ENCODE results near the gene DDX51. TPM values are rescaled to one million over a fixed set of nuclear protein-coding genes. Genes with fewer than 3 reads are reported as not detected.

Gene DDX51
- total and polyA plus RNA-seq, 2 experiments from 2014 or later, result 12.4 to 18.3 TPM

DNA sequence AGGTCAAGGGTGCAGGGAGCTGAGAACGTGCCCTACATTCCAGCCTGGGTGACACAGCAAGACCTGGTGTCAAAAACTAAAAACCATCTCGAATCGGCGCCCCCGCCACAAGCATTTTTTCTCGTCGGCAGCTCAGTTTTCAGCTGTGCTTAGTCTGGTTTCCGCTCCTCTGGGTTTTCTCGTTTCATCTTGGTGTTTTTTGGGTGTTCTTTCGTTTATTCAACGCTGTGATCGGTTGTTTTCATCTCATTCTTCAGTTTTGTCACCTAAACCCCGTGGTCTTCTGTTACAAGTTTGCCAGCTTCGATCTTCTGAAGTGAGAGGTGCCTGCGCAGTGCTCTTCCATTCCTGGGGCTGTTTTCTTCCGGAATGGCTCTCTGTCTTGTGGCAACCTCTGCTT, 41.6 kb upstream of the DDX51 start:
- DNase-seq (ENCODE audit: low spot score) (no peak), ATAC-seq (no peak)
- Mint-ChIP-seq H3K4me1 (peaks cover 8% of the 10 kb centered on the region), H3K9me3 (peaks cover 12% of the 10 kb centered on the region; the same call in 2 of the 3 replicates), H3K27me3 (ENCODE audit: insufficient read depth, low read depth, poor library complexity) (peaks cover 59% of the 10 kb centered on the region), H3K36me3 (ENCODE audit: low read depth) (peaks cover 4% of the 10 kb centered on the region; the same call in 1 of the 3 replicates), H3K4me3 (peak overlapping the region; percentile 2; the same call in 1 of the 3 replicates), H3K27ac (no peak overlapping the region)
- H3K36me3 ChIP-seq (ENCODE audit: insufficient read depth), result no peaks in the 10 kb centered on the region
- H3K9me2 ChIP-seq (ENCODE audit: insufficient read depth), result no peaks in the 10 kb centered on the region
- no peak overlapping the region for H3K27ac ChIP-seq (ENCODE audit: low read depth)
- H3K79me2 ChIP-seq (replicated peaks; ENCODE audit: insufficient read depth), result no peaks in the 10 kb centered on the region
- peaks cover 46% of the 10 kb centered on the region for H3K27me3 ChIP-seq (ENCODE audit: insufficient read depth)
- 0 out of 2 replicates have a peak, but pooled peaks cover 2% of the 10 kb centered on the region for H3F3A ChIP-seq (replicated peaks; ENCODE audit: low read depth)
- H3K4me3 ChIP-seq, result no peak overlapping the region
- TF ChIP-seq ZNF114 (CRISPR knock-in tag; IDR thresholded peaks at IDR 0.05) (no peak), ZNF331 (CRISPR knock-in tag; IDR thresholded peaks at IDR 0.05; ENCODE audit: low read depth) (no peak), EZH2 (IDR thresholded peaks at IDR 0.05; ENCODE audit: low read depth, unreplicated experiment) (no peak)
- TF ChIP-seq, protein P1, sequence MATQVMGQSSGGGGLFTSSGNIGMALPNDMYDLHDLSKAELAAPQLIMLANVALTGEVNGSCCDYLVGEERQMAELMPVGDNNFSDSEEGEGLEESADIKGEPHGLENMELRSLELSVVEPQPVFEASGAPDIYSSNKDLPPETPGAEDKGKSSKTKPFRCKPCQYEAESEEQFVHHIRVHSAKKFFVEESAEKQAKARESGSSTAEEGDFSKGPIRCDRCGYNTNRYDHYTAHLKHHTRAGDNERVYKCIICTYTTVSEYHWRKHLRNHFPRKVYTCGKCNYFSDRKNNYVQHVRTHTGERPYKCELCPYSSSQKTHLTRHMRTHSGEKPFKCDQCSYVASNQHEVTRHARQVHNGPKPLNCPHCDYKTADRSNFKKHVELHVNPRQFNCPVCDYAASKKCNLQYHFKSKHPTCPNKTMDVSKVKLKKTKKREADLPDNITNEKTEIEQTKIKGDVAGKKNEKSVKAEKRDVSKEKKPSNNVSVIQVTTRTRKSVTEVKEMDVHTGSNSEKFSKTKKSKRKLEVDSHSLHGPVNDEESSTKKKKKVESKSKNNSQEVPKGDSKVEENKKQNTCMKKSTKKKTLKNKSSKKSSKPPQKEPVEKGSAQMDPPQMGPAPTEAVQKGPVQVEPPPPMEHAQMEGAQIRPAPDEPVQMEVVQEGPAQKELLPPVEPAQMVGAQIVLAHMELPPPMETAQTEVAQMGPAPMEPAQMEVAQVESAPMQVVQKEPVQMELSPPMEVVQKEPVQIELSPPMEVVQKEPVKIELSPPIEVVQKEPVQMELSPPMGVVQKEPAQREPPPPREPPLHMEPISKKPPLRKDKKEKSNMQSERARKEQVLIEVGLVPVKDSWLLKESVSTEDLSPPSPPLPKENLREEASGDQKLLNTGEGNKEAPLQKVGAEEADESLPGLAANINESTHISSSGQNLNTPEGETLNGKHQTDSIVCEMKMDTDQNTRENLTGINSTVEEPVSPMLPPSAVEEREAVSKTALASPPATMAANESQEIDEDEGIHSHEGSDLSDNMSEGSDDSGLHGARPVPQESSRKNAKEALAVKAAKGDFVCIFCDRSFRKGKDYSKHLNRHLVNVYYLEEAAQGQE (IDR thresholded peaks at IDR 0.05; ENCODE audit: unreplicated experiment), result no peak
- TF ChIP-seq, protein P2, sequence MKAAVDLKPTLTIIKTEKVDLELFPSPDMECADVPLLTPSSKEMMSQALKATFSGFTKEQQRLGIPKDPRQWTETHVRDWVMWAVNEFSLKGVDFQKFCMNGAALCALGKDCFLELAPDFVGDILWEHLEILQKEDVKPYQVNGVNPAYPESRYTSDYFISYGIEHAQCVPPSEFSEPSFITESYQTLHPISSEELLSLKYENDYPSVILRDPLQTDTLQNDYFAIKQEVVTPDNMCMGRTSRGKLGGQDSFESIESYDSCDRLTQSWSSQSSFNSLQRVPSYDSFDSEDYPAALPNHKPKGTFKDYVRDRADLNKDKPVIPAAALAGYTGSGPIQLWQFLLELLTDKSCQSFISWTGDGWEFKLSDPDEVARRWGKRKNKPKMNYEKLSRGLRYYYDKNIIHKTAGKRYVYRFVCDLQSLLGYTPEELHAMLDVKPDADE (IDR thresholded peaks at IDR 0.05), result no peak
- TF ChIP-seq, protein P3, sequence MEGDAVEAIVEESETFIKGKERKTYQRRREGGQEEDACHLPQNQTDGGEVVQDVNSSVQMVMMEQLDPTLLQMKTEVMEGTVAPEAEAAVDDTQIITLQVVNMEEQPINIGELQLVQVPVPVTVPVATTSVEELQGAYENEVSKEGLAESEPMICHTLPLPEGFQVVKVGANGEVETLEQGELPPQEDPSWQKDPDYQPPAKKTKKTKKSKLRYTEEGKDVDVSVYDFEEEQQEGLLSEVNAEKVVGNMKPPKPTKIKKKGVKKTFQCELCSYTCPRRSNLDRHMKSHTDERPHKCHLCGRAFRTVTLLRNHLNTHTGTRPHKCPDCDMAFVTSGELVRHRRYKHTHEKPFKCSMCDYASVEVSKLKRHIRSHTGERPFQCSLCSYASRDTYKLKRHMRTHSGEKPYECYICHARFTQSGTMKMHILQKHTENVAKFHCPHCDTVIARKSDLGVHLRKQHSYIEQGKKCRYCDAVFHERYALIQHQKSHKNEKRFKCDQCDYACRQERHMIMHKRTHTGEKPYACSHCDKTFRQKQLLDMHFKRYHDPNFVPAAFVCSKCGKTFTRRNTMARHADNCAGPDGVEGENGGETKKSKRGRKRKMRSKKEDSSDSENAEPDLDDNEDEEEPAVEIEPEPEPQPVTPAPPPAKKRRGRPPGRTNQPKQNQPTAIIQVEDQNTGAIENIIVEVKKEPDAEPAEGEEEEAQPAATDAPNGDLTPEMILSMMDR (conservative IDR thresholded peaks at IDR 0.05; ENCODE audit: low read depth in 2 of 2), result no peak
- no peak overlapping the region for H3K4me2 ChIP-seq
- H2AFZ ChIP-seq, result no peak overlapping the region
- H4K20me1 ChIP-seq (replicated peaks; ENCODE audit: insufficient read depth), result no peaks in the 10 kb centered on the region
- H3K4me1 ChIP-seq (ENCODE audit: insufficient read depth), result peaks cover 4% of the 10 kb centered on the region; the same call in 1 of the 2 replicates

DNA sequence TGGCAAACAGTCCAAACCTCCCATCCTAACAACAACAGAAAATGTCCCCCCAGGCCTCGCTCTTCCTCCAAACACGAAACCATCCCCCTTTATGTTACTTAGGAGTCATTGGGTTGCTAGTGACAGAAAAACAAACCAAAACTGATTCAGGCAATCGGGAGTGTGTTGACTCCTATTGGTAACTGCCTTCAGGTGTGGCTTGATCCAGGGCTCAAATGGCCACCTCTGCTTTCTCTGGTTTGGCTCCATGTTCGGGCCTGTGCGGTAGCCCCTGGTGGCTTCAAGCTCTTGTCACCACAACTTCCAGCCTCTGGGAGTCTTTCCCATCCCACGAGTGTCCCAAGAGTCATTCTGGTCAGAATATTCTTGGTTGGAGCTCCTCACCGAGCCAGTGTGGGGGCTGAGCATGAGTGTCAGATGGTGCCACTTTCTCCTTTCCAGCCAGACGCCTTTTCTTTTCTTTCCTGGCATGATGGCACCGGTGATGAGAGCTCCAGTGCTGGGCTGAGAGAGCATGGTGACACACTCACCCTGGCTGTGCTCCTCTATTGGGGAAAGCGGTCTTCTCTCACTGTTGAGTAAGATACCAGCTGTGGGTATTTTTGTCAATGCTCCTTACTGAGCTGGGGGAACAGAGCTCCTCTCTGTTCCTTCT, 38.7 kb upstream of the DDX51 start:
- Histone ChIP-seq H3K4me2 (no peak overlapping the region), H3F3A (replicated peaks; ENCODE audit: low read depth) (0 out of 2 replicates have a peak, but pooled peaks cover 2% of the 10 kb centered on the region), H3K27me3 (ENCODE audit: insufficient read depth) (peaks cover 30% of the 10 kb centered on the region), H3K36me3 (ENCODE audit: insufficient read depth) (no peaks in the 10 kb centered on the region), H3K4me1 (ENCODE audit: insufficient read depth) (peaks cover 4% of the 10 kb centered on the region; the same call in 1 of the 2 replicates), H4K20me1 (replicated peaks; ENCODE audit: insufficient read depth) (no peaks in the 10 kb centered on the region; the same call in 1 of the 2 replicates), H3K79me2 (replicated peaks; ENCODE audit: insufficient read depth) (no peaks in the 10 kb centered on the region), H3K9me2 (ENCODE audit: insufficient read depth) (no peaks in the 10 kb centered on the region), H3K4me3 (no peak overlapping the region), H2AFZ (no peak overlapping the region), H3K27ac (ENCODE audit: low read depth) (no peak overlapping the region)
- no peak for ATAC-seq
- DNase-seq (ENCODE audit: low spot score), result no peak
- peaks cover 4% of the 10 kb centered on the region; the same call in 1 of the 3 replicates for H3K36me3 Mint-ChIP-seq (ENCODE audit: low read depth)
- peaks cover 12% of the 10 kb centered on the region for H3K4me1 Mint-ChIP-seq
- peaks cover 11% of the 10 kb centered on the region; the same call in 2 of the 3 replicates for H3K9me3 Mint-ChIP-seq
- no peak overlapping the region for H3K27ac Mint-ChIP-seq
- peaks cover 50% of the 10 kb centered on the region for H3K27me3 Mint-ChIP-seq (ENCODE audit: insufficient read depth, low read depth, poor library complexity)
- no peak overlapping the region; the same call in 2 of the 3 replicates for H3K4me3 Mint-ChIP-seq
- TF ChIP-seq JUNB (IDR thresholded peaks at IDR 0.05; ENCODE audit: unreplicated experiment) (no peak), POLR2AphosphoS5 (IDR thresholded peaks at IDR 0.05; ENCODE audit: low read depth) (no peak), ZNF114 (CRISPR knock-in tag; IDR thresholded peaks at IDR 0.05) (no peak), ZNF331 (CRISPR knock-in tag; IDR thresholded peaks at IDR 0.05; ENCODE audit: low read depth) (no peak)
- TF ChIP-seq, protein P3 (conservative IDR thresholded peaks at IDR 0.05; ENCODE audit: low read depth in 2 of 2), result no peak

Data from GM23338 (cell line).